Fibroblast of lung (primary cell): Measurements from ENCODE around the gene DCAF8.

Experiments
- CTCF ChIP-seq, 2 donors: IDR thresholded peaks in 1 of 2; conservative IDR thresholded peaks in 1 of 2; 1 replicate in 1 of 2; 2 replicates in 1 of 2; pipeline ENCODE4 v1.5.1; 2011 to 2012; ENCODE audit warnings: low read length in 2 of 2, control low read depth in 1 of 2, inconsistent platforms in 1 of 2, low read depth in 1 of 2, mild to moderate bottlenecking in 1 of 2
- EZH2 ChIP-seq: IDR thresholded peaks from 2 replicates; pipeline ENCODE4 v1.5.1; 2012; ENCODE audit warnings: low read length, control low read depth, mild to moderate bottlenecking; ENCODE audit errors: missing control alignments

- TF ChIP-seq EZH2, result no peak
- no peak for TF ChIP-seq CTCF (conservative IDR thresholded peaks at IDR 0.05 in 1 of 2, IDR thresholded peaks at IDR 0.05 in 1 of 2; ENCODE audit: low read depth in 1 of 2, low read length in 2 of 2)
Measured at GRCh38 chr1:160309571-160309970, 47.2 kb upstream of the DCAF8 start.
